GM19372 (cell line): ENCODE data around the gene FOXP4.
"Not testable (repeated sequence)": the region's sequence is repeated elsewhere in the genome, so short reads cannot be mapped to it uniquely, and the experiment has no call there.

Source experiments
- ATAC-seq: cut with Tn5 transposase; IDR thresholded peaks from one replicate; pipeline ENCODE4 v1.9.1; 2021; ENCODE audit warnings: mild to moderate bottlenecking, low read depth, moderate library complexity; ENCODE audit not compliant: unreplicated experiment

Gene FOXP4

GRCh38 chr6:41596096-41596685 lies 50.0 kb downstream of the FOXP4 start:
- no peak for ATAC-seq

DNA sequence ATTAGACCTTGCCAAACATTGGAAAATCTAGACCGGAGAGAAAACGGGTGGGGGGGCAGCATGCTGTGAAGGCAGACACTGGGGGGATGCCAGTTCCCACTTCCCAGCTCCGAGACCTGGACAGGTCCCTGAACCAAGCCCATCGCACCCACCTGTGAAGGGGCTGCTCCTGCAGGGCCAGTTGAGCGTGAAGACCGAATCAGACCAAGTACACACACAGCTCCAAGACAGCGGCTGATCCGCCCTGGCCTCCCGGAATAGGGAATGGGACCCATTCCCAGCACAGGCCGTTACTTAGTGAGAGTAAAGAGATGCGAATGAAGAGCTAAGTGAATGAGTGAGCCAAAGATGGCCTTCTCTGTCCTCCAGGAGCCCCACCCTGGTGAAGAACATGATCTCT lies 50.6 kb downstream of the FOXP4 start:
- ATAC-seq = no peak

- no peak for ATAC-seq
Measured at GRCh38 chr6:41597246-41598000, 51.2 kb downstream of the FOXP4 start.

DNA sequence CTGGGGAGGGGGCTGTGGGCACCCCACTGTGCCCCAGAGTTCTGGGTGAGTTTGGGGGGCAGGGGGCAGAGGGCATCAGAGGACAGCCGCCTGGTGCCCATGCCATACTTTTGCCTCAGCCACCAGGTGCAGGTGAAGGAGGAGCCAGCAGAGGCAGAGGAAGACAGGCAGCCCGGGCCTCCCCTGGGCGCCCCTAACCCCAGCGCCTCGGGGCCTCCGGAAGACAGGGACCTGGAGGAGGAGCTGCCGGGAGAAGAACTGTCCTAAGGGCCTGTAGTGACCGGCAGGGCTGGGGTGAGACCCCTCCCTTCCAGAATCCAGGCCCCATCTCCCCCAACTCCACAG lies 52.5 kb downstream of the FOXP4 start:
- ATAC-seq = no peak

GRCh38 chr6:41599015-41599851 lies 53.1 kb downstream of the FOXP4 start:
- no peak for ATAC-seq

- ATAC-seq = no peak
Measured at GRCh38 chr6:41599852-41600445, 53.8 kb downstream of the FOXP4 start.

- ATAC-seq = no peak
Measured at GRCh38 chr6:41600499-41601247, 54.5 kb downstream of the FOXP4 start.

GRCh38 chr6:41601248-41601549 lies 55.0 kb downstream of the FOXP4 start:
- no peak for ATAC-seq

DNA sequence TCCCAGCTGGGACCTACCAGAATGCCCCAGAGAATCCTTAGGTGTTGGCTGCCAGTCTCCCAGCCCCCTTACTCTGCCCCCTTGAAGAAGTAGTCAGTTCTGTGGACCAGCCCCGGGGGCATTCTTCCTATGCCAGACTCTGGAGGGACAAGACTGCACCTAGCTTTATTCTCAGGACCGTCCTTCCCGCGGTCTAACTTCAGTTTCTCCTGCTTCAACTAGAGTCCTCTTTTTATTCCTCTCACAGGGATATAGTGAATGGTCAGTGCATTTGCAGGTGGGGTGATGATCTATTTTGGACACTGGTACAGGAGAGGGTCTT lies 56.2 kb downstream of the FOXP4 start:
- ATAC-seq = no peak

- ATAC-seq = no peak
Measured at GRCh38 chr6:41602864-41603608, 56.9 kb downstream of the FOXP4 start.

DNA sequence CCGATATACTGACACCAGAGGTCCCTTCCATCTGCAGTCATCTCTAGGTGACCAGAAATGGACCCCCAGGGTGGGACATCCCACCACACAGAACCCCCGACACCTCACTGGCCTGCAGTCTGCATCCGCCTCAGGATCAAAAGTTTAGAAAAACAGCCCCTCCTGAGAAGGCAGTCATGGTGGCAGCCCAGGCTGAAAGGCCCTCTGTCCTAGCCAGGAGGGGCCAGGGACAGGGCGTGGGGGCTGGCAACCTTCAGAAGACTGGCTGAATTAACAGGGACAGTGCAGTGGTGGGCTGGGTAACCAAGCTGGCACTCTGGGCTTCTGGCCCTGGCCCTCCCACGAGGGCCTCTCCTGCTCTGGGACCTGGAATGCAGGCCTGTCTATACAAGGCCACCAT lies 57.8 kb downstream of the FOXP4 start:
- ATAC-seq = no peak

- ATAC-seq = no peak
Measured at GRCh38 chr6:41605649-41606048, 59.5 kb downstream of the FOXP4 start.

GRCh38 chr6:41607036-41607435 lies 60.9 kb downstream of the FOXP4 start:
- ATAC-seq = no peak

DNA sequence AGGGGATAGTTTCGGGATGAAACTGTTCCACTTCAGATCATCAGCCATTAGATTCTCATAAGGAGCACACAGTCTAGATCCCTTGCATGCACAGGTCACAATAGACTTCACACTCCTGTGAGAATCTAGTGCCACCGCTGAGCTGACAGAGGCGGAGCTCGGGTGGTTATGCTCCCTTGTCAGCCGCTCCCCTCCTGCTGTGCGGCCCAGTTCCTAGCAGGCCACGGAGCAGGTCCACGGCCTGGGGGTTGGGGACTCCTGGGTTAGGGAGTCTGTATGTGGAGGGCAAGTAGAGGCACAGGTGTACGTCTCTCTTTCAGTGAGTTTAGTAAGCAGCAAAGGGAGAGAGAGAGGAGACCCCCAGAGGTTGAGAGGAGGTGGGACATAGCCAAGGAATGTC lies 61.6 kb downstream of the FOXP4 start:
- no peak for ATAC-seq

GRCh38 chr6:41608443-41609151 lies 62.4 kb downstream of the FOXP4 start:
- ATAC-seq = no peak

DNA sequence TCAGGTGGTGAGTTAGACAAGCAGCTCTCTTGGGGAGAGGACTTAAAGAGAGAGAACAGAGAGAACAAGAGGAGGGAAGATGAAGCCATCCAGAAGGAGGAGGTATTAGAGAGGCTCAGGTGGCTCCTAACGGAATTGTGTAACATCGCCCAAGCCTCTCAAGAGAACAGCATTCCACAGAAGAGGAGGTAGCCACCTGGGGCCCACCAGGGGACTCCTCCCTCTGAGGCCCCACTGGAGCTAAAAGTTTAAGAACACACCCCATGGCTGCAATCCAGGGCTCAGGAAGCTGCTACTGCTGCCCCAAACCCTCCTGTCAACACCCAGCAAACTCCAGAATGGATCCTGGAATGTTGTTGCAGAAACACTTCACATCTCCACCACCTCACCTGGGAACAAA lies 68.5 kb downstream of the FOXP4 start:
- no peak for ATAC-seq

DNA sequence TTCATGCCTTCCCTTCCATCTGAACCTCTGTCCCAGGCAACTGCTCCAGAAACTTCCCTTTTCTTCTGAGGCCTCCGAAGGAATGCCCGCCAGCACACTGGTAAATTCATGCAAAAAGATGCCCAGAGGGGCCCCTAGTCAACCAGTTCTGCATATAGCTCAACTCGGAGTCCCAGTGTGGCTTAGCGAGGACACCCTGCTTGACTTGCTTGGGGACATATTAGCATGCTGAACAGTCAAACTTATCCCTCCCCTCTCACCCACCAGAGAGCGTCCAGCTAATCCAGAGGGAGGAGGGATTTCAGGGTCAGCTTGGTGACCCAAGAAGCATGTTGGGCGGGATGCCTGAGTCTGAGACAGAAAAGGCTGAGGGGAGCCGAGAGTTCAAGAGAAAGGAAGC lies 69.1 kb downstream of the FOXP4 start:
- ATAC-seq = no peak

GRCh38 chr6:41618598-41618997 lies 72.4 kb downstream of the FOXP4 start:
- ATAC-seq = no peak

DNA sequence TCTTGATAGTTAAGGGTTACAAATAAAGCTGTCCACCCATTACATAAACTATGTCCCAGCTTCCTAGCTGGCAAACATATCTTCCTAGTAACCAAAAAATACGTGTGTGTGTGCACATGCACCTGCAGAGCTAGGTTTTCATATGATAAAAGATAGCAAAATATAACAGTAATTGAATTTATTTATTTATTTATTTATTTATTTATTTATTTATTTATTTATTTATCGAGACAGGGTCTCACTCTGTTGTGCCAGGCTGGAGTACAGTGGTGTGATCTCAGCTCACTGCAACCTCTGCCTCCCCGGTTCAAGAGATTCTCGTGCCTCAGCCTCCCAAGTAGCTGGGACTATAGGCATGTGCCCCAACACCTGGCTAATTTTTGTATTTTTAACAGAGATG lies 73.0 kb downstream of the FOXP4 start:
- not testable (repeated sequence) for ATAC-seq

GRCh38 chr6:41621367-41621766 lies 75.2 kb downstream of the FOXP4 start:
- ATAC-seq = no peak
